ENCODE data around the gene HSPA12A. TPM values are rescaled to one million over a fixed set of nuclear protein-coding genes. Genes with fewer than 3 reads are reported as not detected.

Gene HSPA12A
- total and polyA plus RNA-seq, 2 of the 13 experiments (the other 11 are each of a cell fraction or from before 2014, with no cell fraction given), result 6.4 to 13.6 TPM

DNA sequence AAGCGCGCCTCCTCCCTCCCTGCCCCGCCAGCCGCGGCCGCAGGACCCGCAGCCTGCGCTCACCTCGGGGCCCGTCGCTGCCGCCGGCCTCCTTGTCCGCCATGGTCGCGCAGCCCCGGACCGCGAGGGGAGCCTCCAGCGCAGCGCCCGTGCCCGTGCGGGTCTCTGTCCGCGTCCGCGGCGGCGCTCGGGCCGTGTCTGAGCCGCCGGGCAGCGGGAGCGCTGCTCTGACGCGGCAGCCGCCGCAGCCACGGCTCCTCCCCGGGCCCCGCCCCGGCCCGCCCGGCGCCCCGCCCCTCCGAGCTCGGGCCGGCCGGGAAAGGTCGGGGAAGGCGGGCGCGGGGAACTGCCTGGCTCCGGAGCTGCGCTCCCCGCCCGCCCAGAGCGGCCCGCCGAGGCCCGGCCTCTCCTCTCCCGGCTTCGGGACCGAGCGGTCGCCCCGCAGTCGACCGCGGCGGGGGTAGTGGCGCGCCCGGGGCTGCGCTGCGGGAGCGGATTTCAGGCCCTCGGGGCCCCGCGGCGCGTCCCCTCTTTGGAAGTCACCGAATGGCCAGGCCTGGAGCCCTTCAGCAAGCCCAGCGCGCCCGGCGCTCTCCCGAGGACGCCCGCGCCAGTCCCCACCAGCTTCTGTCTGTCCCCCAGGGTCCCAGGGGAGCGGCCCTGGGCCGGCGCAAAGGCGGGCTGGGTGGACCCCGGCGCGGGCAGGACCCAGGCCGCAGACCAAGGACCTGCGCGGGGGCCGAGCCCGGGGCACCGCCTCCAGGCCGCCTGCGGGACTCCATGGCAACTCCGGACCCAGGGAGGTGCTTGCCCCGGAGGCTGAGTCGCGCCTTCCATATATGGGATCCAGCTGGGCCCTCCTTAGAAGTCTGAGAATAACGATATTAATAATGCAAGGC lies at the start of gene HSPA12A (continued):
- TF ChIP-seq, protein P1, sequence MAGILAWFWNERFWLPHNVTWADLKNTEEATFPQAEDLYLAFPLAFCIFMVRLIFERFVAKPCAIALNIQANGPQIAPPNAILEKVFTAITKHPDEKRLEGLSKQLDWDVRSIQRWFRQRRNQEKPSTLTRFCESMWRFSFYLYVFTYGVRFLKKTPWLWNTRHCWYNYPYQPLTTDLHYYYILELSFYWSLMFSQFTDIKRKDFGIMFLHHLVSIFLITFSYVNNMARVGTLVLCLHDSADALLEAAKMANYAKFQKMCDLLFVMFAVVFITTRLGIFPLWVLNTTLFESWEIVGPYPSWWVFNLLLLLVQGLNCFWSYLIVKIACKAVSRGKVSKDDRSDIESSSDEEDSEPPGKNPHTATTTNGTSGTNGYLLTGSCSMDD (CRISPR knock-in tag; IDR thresholded peaks at IDR 0.05), result 0 out of 2 replicates have a peak, but pooled peaks have one; percentile 63
- TF ChIP-seq PHF20 (CRISPR knock-in tag; IDR thresholded peaks at IDR 0.05) (0 out of 2 replicates have a peak, but pooled peaks have one; percentile 4), ZSCAN20 (CRISPR knock-in tag; IDR thresholded peaks at IDR 0.05; ENCODE audit: borderline replicate concordance) (peak; percentile 53; the same call in 1 of the 2 replicates), ZFX (CRISPR knock-in tag; IDR thresholded peaks at IDR 0.05; ENCODE audit: low read depth) (peak; percentile 86), MXD3 (CRISPR knock-in tag; IDR thresholded peaks at IDR 0.05) (peak; percentile 31), ZNF253 (CRISPR knock-in tag; IDR thresholded peaks at IDR 0.05; ENCODE audit: borderline replicate concordance) (no peak), ZNF296 (CRISPR knock-in tag; conservative IDR thresholded peaks at IDR 0.05) (no peak), MYPOP (CRISPR knock-in tag; IDR thresholded peaks at IDR 0.05) (0 out of 2 replicates have a peak, but pooled peaks have one; percentile 58), CREB1 (IDR thresholded peaks at IDR 0.05) (no peak), CREB1 (CRISPR knock-in tag; IDR thresholded peaks at IDR 0.05) (no peak), DZIP1 (CRISPR knock-in tag; IDR thresholded peaks at IDR 0.05) (0 out of 2 replicates have a peak, but pooled peaks have one; percentile 31), HNRNPL (IDR thresholded peaks at IDR 0.05; ENCODE audit: low read depth, low read length) (no peak), ZNF446 (CRISPR knock-in tag; IDR thresholded peaks at IDR 0.05) (peak; percentile 72; the same call in 1 of the 2 replicates), ZKSCAN1 (IDR thresholded peaks at IDR 0.05; ENCODE audit: low read length) (no peak)
- TF ChIP-seq, protein P2, sequence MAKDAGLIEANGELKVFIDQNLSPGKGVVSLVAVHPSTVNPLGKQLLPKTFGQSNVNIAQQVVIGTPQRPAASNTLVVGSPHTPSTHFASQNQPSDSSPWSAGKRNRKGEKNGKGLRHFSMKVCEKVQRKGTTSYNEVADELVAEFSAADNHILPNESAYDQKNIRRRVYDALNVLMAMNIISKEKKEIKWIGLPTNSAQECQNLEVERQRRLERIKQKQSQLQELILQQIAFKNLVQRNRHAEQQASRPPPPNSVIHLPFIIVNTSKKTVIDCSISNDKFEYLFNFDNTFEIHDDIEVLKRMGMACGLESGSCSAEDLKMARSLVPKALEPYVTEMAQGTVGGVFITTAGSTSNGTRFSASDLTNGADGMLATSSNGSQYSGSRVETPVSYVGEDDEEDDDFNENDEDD (CRISPR knock-in tag; IDR thresholded peaks at IDR 0.05; ENCODE audit: borderline replicate concordance), result peak; percentile 15; the same call in 1 of the 2 replicates
- TF ChIP-seq, protein P3, sequence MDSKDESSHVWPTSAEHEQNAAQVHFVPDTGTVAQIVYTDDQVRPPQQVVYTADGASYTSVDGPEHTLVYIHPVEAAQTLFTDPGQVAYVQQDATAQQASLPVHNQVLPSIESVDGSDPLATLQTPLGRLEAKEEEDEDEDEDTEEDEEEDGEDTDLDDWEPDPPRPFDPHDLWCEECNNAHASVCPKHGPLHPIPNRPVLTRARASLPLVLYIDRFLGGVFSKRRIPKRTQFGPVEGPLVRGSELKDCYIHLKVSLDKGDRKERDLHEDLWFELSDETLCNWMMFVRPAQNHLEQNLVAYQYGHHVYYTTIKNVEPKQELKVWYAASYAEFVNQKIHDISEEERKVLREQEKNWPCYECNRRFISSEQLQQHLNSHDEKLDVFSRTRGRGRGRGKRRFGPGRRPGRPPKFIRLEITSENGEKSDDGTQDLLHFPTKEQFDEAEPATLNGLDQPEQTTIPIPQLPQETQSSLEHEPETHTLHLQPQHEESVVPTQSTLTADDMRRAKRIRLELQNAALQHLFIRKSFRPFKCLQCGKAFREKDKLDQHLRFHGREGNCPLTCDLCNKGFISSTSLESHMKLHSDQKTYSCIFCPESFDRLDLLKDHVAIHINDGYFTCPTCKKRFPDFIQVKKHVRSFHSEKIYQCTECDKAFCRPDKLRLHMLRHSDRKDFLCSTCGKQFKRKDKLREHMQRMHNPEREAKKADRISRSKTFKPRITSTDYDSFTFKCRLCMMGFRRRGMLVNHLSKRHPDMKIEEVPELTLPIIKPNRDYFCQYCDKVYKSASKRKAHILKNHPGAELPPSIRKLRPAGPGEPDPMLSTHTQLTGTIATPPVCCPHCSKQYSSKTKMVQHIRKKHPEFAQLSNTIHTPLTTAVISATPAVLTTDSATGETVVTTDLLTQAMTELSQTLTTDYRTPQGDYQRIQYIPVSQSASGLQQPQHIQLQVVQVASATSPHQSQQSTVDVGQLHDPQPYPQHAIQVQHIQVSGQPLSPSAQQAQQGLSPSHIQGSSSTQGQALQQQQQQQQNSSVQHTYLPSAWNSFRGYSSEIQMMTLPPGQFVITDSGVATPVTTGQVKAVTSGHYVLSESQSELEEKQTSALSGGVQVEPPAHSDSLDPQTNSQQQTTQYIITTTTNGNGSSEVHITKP (CRISPR knock-in tag; IDR thresholded peaks at IDR 0.05; ENCODE audit: low read depth), result no peak
